Measurements from ENCODE around the gene PRAC2. TPM values are rescaled to one million over a fixed set of nuclear protein-coding genes. Genes with fewer than 3 reads are reported as not detected.
"Not testable (repeated sequence)": the region's sequence is repeated elsewhere in the genome, so short reads cannot be mapped to it uniquely, and the experiment has no call there.

Gene PRAC2
- total RNA-seq, result not detected

- no peak for DNase-seq (ENCODE audit: low spot score)
Measured at GRCh38 chr17:48722915-48723422, at the start of gene PRAC2. Gene PRAC2 (plus strand): TSS chr17:48723185. CDS start chr17:48724411, 1,226 bp downstream.

- DNase-seq (ENCODE audit: low spot score), result no peak
Measured at GRCh38 chr17:48676963-48677558, 45.9 kb upstream of the PRAC2 start.

GRCh38 chr17:48678141-48678971 is 44.6 kb upstream of the PRAC2 start:
- peak; percentile 54 for DNase-seq (ENCODE audit: low spot score)

- no peak for DNase-seq (ENCODE audit: low spot score)
Measured at GRCh38 chr17:48679385-48680096, 43.4 kb upstream of the PRAC2 start.

- no peak for DNase-seq (ENCODE audit: low spot score)
Measured at GRCh38 chr17:48681609-48682008, 41.4 kb upstream of the PRAC2 start.

- DNase-seq (ENCODE audit: low spot score), result no peak
Measured at GRCh38 chr17:48690655-48691054, 32.3 kb upstream of the PRAC2 start.

- no peak for DNase-seq (ENCODE audit: low spot score)
Measured at GRCh38 chr17:48692049-48692448, 30.9 kb upstream of the PRAC2 start.

- DNase-seq (ENCODE audit: low spot score), result no peak
Measured at GRCh38 chr17:48693178-48693577, 29.8 kb upstream of the PRAC2 start.

GRCh38 chr17:48701864-48702532 is 21.0 kb upstream of the PRAC2 start:
- DNase-seq (ENCODE audit: low spot score), result no peak

GRCh38 chr17:48704361-48705248 is 18.4 kb upstream of the PRAC2 start:
- DNase-seq (ENCODE audit: low spot score), result no peak

GRCh38 chr17:48711128-48711527 is 11.9 kb upstream of the PRAC2 start:
- no peak for DNase-seq (ENCODE audit: low spot score)

- DNase-seq (ENCODE audit: low spot score), result no peak
Measured at GRCh38 chr17:48715496-48716399, 7.2 kb upstream of the PRAC2 start.

GRCh38 chr17:48716549-48716948 is 6.4 kb upstream of the PRAC2 start:
- not testable (repeated sequence) for DNase-seq (ENCODE audit: low spot score)

GRCh38 chr17:48717367-48718226 is 5.4 kb upstream of the PRAC2 start:
- DNase-seq (ENCODE audit: low spot score), result no peak

GRCh38 chr17:48718227-48718760 is 4.7 kb upstream of the PRAC2 start:
- DNase-seq (ENCODE audit: low spot score), result no peak

GRCh38 chr17:48718761-48719641 is 4.0 kb upstream of the PRAC2 start:
- DNase-seq (ENCODE audit: low spot score), result no peak

GRCh38 chr17:48719642-48720265 is 3.2 kb upstream of the PRAC2 start:
- no peak for DNase-seq (ENCODE audit: low spot score)
